ENCODE data around the gene MRPL53. TPM values are rescaled to one million over a fixed set of nuclear protein-coding genes. Genes with fewer than 3 reads are reported as not detected.

The MRPL53 gene
- polyA plus RNA-seq, 4 donors: 46.7 to 75.1 (median 54.3) TPM

DNA sequence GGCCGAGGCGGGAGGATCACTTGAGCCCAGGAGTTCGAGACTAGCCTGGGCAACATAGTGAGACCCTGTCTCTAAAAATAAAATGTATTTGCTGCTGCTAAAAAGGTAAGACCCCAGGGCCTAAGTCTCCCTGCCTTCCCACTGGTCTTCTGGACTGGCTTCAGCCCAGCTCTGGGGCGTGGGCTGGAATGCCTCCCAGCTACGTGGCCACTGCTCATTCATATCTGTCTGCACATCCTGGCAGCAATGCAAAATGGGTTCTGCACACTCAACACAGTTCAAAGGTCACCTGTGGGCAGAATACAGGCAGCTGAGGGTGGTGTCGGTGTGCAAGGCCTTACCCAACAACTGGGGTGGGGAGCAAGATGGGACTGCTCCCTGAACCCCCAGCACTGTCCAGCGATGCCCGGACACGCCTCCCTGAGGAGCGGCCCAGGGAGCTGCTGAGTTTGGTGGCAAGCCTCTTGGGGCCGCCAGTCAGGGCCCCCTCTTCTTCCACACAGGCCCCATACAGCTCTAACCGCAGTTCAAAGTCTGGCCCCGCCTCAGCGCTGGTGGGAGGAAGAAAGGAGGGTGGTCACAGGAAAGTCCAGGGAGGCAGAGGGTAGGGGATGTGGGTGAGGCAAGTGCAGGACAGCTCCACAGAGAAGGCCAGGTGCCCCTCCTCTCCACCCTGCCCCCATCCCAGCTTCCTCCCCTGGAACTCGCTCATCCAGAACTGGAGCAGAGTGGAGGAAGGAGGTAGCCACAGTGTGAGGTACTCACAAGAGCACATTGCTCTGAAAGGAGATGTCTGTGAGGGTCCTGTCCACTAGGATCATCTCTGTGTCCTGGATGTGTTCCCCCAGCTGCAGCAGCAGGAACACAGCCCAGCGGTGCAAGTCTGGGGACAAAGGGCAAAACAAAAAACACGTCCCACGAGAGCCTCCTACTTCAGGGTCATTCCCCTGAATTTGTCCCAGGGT, 42.7 kb downstream of the MRPL53 start:
- peaks cover 2 to 75% (median 3%) of the 10 kb centered on the region in 3 donors for H3K36me3 ChIP-seq (ENCODE audit: control insufficient read depth in 3 of 3, insufficient read depth in 2 of 3, low read depth in 1 of 3, low read length in 3 of 3)
- H3K27ac ChIP-seq (ENCODE audit: low read depth in 1 of 3, low read length in 2 of 3): peak overlapping the region; percentile 66 to 73 (median 70)
- H3K27me3 ChIP-seq (ENCODE audit: control insufficient read depth in 3 of 3, insufficient read depth in 3 of 3, low read length in 3 of 3): no peaks in the 10 kb centered on the region
- peaks cover 0 to 67% (median 3%) of the 10 kb centered on the region in 3 donors for H3K4me1 ChIP-seq (ENCODE audit: control insufficient read depth in 3 of 3, insufficient read depth in 2 of 3, low read depth in 1 of 3, low read length in 2 of 3)
- WGBS, 3 donors: 24 to 65% (median 49%) methylated on average over 13 to 18 of the region's 18 CpGs
- FAIRE-seq: no peak
- H3K9me3 ChIP-seq (ENCODE audit: control insufficient read depth in 2 of 2, insufficient read depth in 1 of 2, low read depth in 1 of 2, low read length in 1 of 2): no peaks in the 10 kb centered on the region
- no peak overlapping the region for H3K4me3 ChIP-seq (ENCODE audit: low read depth in 1 of 3, low read length in 3 of 3)
- peak; percentile 92 to 97 for DNase-seq

DNA sequence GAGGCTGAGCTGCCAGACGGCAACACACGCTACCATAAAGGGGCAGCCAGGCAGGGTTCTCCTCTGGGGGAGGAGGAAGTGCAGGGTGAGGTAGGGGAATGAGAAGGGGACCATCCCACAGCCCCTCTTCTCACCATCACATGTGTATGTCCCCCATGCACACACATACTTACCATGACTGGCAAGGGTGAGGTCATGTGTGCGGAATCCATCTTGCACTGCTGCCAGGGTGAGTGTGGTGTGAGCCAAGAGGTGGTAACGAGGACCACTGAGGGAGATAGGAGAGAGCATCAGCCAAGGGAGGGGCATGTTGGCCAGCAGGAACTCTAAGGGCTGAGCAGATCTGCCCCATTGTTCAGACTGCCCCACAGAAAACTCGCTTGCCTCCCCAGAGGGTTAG, 43.8 kb downstream of the MRPL53 start:
- FAIRE-seq (no peak), DNase-seq (no peak)
- no peaks in the 10 kb centered on the region for H3K27me3 ChIP-seq (ENCODE audit: control insufficient read depth in 3 of 3, insufficient read depth in 3 of 3, low read length in 3 of 3)
- 84 to 87% (median 84%) methylated on average over 5 of the region's 5 CpGs for WGBS, 3 donors
- H3K4me1 ChIP-seq (ENCODE audit: control insufficient read depth in 3 of 3, insufficient read depth in 2 of 3, low read depth in 1 of 3, low read length in 2 of 3): peaks cover 0 to 72% (median 3%) of the 10 kb centered on the region in 3 donors
- no peak overlapping the region for H3K4me3 ChIP-seq (ENCODE audit: low read depth in 1 of 3, low read length in 3 of 3)
- H3K9me3 ChIP-seq (ENCODE audit: control insufficient read depth in 2 of 2, insufficient read depth in 1 of 2, low read depth in 1 of 2, low read length in 1 of 2): no peaks in the 10 kb centered on the region
- H3K36me3 ChIP-seq (ENCODE audit: control insufficient read depth in 3 of 3, insufficient read depth in 2 of 3, low read depth in 1 of 3, low read length in 3 of 3): peaks cover 2 to 83% (median 3%) of the 10 kb centered on the region in 3 donors
- peak overlapping the region in 2 of 3 donors; percentile 66 to 73 for H3K27ac ChIP-seq (ENCODE audit: low read depth in 1 of 3, low read length in 2 of 3)

GRCh38 chr2:74427551-74427950, 44.9 kb downstream of the MRPL53 start:
- Histone ChIP-seq H3K36me3 (ENCODE audit: control insufficient read depth in 3 of 3, insufficient read depth in 2 of 3, low read depth in 1 of 3, low read length in 3 of 3) (peaks cover 2 to 80% (median 3%) of the 10 kb centered on the region in 3 donors), H3K4me1 (ENCODE audit: control insufficient read depth in 3 of 3, insufficient read depth in 2 of 3, low read depth in 1 of 3, low read length in 2 of 3) (peaks cover 0 to 77% (median 3%) of the 10 kb centered on the region in 3 donors), H3K27ac (ENCODE audit: low read depth in 1 of 3, low read length in 2 of 3) (no peak overlapping the region), H3K9me3 (ENCODE audit: control insufficient read depth in 2 of 2, insufficient read depth in 1 of 2, low read depth in 1 of 2, low read length in 1 of 2) (no peaks in the 10 kb centered on the region), H3K4me3 (ENCODE audit: low read depth in 1 of 3, low read length in 3 of 3) (no peak overlapping the region), H3K27me3 (ENCODE audit: control insufficient read depth in 3 of 3, insufficient read depth in 3 of 3, low read length in 3 of 3) (no peaks in the 10 kb centered on the region)
- WGBS, 3 donors: 80 to 96% (median 92%) methylated on average over 3 of the region's 3 CpGs
- FAIRE-seq (no peak), DNase-seq (no peak)

- Histone ChIP-seq H3K4me1 (ENCODE audit: control insufficient read depth in 3 of 3, insufficient read depth in 2 of 3, low read depth in 1 of 3, low read length in 2 of 3) (peaks cover 0 to 75% (median 3%) of the 10 kb centered on the region in 3 donors), H3K9me3 (ENCODE audit: control insufficient read depth in 2 of 2, insufficient read depth in 1 of 2, low read depth in 1 of 2, low read length in 1 of 2) (no peaks in the 10 kb centered on the region), H3K4me3 (ENCODE audit: low read depth in 1 of 3, low read length in 3 of 3) (no peak overlapping the region), H3K36me3 (ENCODE audit: control insufficient read depth in 3 of 3, insufficient read depth in 2 of 3, low read depth in 1 of 3, low read length in 3 of 3) (peaks cover 2 to 70% (median 3%) of the 10 kb centered on the region in 3 donors), H3K27ac (ENCODE audit: low read depth in 1 of 3, low read length in 2 of 3) (peak overlapping the region in 2 of 3 donors; percentile 38 to 80), H3K27me3 (ENCODE audit: control insufficient read depth in 3 of 3, insufficient read depth in 3 of 3, low read length in 3 of 3) (no peaks in the 10 kb centered on the region)
- 84 to 89% (median 85%) methylated on average over 13 to 14 of the region's 14 CpGs for WGBS, 3 donors
- peak in 1 of 2 donors; percentile 50 for DNase-seq
- FAIRE-seq: no peak
Measured at GRCh38 chr2:74426181-74426758, 46.2 kb downstream of the MRPL53 start.

DNA sequence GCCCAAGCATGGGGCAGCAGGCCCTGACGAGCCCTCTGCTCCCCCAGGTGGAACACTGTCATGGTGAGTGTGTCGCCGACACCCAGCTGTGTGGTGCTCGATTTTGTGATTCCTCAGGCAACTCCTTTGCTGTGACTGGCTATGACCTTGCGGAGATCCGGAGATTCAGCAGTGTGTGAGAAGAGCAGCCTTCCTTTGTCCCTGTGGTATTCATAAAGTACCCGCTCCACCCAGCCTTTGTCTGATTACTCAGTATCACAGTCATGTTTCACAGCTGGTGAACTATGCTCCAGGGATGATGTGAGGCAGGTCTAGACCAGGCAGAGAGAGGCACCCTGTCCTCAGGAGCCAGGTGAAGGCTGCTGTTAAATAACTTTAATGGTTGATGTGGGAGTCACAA, 47.0 kb downstream of the MRPL53 start:
- Histone ChIP-seq H3K4me3 (ENCODE audit: low read depth in 1 of 3, low read length in 3 of 3) (no peak overlapping the region), H3K4me1 (ENCODE audit: control insufficient read depth in 3 of 3, insufficient read depth in 2 of 3, low read depth in 1 of 3, low read length in 2 of 3) (peaks cover 0 to 75% (median 3%) of the 10 kb centered on the region in 3 donors), H3K27me3 (ENCODE audit: control insufficient read depth in 3 of 3, insufficient read depth in 3 of 3, low read length in 3 of 3) (no peaks in the 10 kb centered on the region), H3K9me3 (ENCODE audit: control insufficient read depth in 2 of 2, insufficient read depth in 1 of 2, low read depth in 1 of 2, low read length in 1 of 2) (no peaks in the 10 kb centered on the region), H3K27ac (ENCODE audit: low read depth in 1 of 3, low read length in 2 of 3) (peak overlapping the region in 2 of 3 donors; percentile 38 to 80), H3K36me3 (ENCODE audit: control insufficient read depth in 3 of 3, insufficient read depth in 2 of 3, low read depth in 1 of 3, low read length in 3 of 3) (peaks cover 2 to 63% (median 3%) of the 10 kb centered on the region in 3 donors)
- FAIRE-seq: no peak
- WGBS, 3 donors: 44 to 75% (median 59%) methylated on average over 7 of the region's 7 CpGs
- DNase-seq: peak; percentile 72 to 90

GRCh38 chr2:74424995-74425406, 47.5 kb downstream of the MRPL53 start:
- H3K36me3 ChIP-seq (ENCODE audit: control insufficient read depth in 3 of 3, insufficient read depth in 2 of 3, low read depth in 1 of 3, low read length in 3 of 3): peaks cover 2 to 58% (median 3%) of the 10 kb centered on the region in 3 donors
- H3K27ac ChIP-seq (ENCODE audit: low read depth in 1 of 3, low read length in 2 of 3): peak overlapping the region in 1 of 3 donors; percentile 80
- no peak overlapping the region for H3K4me3 ChIP-seq (ENCODE audit: low read depth in 1 of 3, low read length in 3 of 3)
- DNase-seq: no peak
- no peak for FAIRE-seq
- H3K9me3 ChIP-seq (ENCODE audit: control insufficient read depth in 2 of 2, insufficient read depth in 1 of 2, low read depth in 1 of 2, low read length in 1 of 2): no peaks in the 10 kb centered on the region
- no peaks in the 10 kb centered on the region for H3K27me3 ChIP-seq (ENCODE audit: control insufficient read depth in 3 of 3, insufficient read depth in 3 of 3, low read length in 3 of 3)
- H3K4me1 ChIP-seq (ENCODE audit: control insufficient read depth in 3 of 3, insufficient read depth in 2 of 3, low read depth in 1 of 3, low read length in 2 of 3): peaks cover 0 to 71% (median 3%) of the 10 kb centered on the region in 3 donors
- 72 to 86% (median 79%) methylated on average over 5 of the region's 5 CpGs for WGBS, 3 donors

GRCh38 chr2:74424139-74424992, 48.1 kb downstream of the MRPL53 start:
- H3K9me3 ChIP-seq (ENCODE audit: control insufficient read depth in 2 of 2, insufficient read depth in 1 of 2, low read depth in 1 of 2, low read length in 1 of 2): no peaks in the 10 kb centered on the region
- H3K4me1 ChIP-seq (ENCODE audit: control insufficient read depth in 3 of 3, insufficient read depth in 2 of 3, low read depth in 1 of 3, low read length in 2 of 3): peaks cover 0 to 65% (median 3%) of the 10 kb centered on the region in 3 donors
- peak overlapping the region in 1 of 3 donors; percentile 80 for H3K27ac ChIP-seq (ENCODE audit: low read depth in 1 of 3, low read length in 2 of 3)
- FAIRE-seq: no peak
- no peaks in the 10 kb centered on the region for H3K27me3 ChIP-seq (ENCODE audit: control insufficient read depth in 3 of 3, insufficient read depth in 3 of 3, low read length in 3 of 3)
- no peak for DNase-seq
- H3K36me3 ChIP-seq (ENCODE audit: control insufficient read depth in 3 of 3, insufficient read depth in 2 of 3, low read depth in 1 of 3, low read length in 3 of 3): peaks cover 2 to 51% (median 3%) of the 10 kb centered on the region in 3 donors
- WGBS, 3 donors: 77 to 82% (median 79%) methylated on average over 5 of the region's 5 CpGs
- H3K4me3 ChIP-seq (ENCODE audit: low read depth in 1 of 3, low read length in 3 of 3): no peak overlapping the region
